PFSK-1 (cell line): ENCODE data around the gene BPIFB2.

ENCODE experiments used
- FOXP2 ChIP-seq: optimal IDR thresholded peaks from 2 replicates; pipeline ENCODE3; 2011; ENCODE audit warnings: borderline replicate concordance, control low read depth, inconsistent platforms; ENCODE audit not compliant: insufficient read depth; ENCODE audit errors: extremely low read length, extremely low read depth
- POLR2AphosphoS5 ChIP-seq: IDR thresholded peaks from 2 replicates; pipeline ENCODE4 v1.6.1; 2012; ENCODE audit warnings: low read depth, mild to moderate bottlenecking, control low read depth, low read length, moderate library complexity
- REST ChIP-seq, 2 experiments: IDR thresholded peaks; 2 replicates each; pipeline versions ENCODE4 v1.6.1 to v1.8.0; 2011 to 2012; ENCODE audit warnings: low read depth in 2 of 2, low read length in 2 of 2, control low read depth in 1 of 2, inconsistent platforms in 1 of 2, mild to moderate bottlenecking in 1 of 2, moderate library complexity in 1 of 2; ENCODE audit not compliant: insufficient read depth in 1 of 2
- SIN3A ChIP-seq: IDR thresholded peaks from 2 replicates; pipeline ENCODE4 v1.6.1; 2012; ENCODE audit warnings: mild to moderate bottlenecking, low read length, moderate library complexity, borderline replicate concordance; ENCODE audit not compliant: insufficient read depth
- TAF1 ChIP-seq: IDR thresholded peaks from 2 replicates; pipeline ENCODE4 v1.6.1; 2012; ENCODE audit warnings: low read length, control low read depth, borderline replicate concordance; ENCODE audit not compliant: insufficient read depth

Gene BPIFB2

GRCh38 chr20:32986331-32986966 is 21.1 kb upstream of the BPIFB2 start:
- TF ChIP-seq FOXP2 (no peak), REST (IDR thresholded peaks at IDR 0.05; ENCODE audit: insufficient read depth in 1 of 2, low read depth in 2 of 2, low read length in 2 of 2) (no peak), POLR2AphosphoS5 (no peak), TAF1 (no peak), SIN3A (no peak)

- TF ChIP-seq TAF1, result no peak
Observed at GRCh38 chr20:32987044-32987825, 20.3 kb upstream of the BPIFB2 start.

GRCh38 chr20:32988008-32988407 is 19.5 kb upstream of the BPIFB2 start:
- TF ChIP-seq POLR2AphosphoS5 (no peak), TAF1 (no peak), SIN3A (no peak), FOXP2 (no peak), REST (IDR thresholded peaks at IDR 0.05; ENCODE audit: insufficient read depth in 1 of 2, low read depth in 2 of 2, low read length in 2 of 2) (no peak)

- TF ChIP-seq REST (IDR thresholded peaks at IDR 0.05; ENCODE audit: insufficient read depth in 1 of 2, low read depth in 2 of 2, low read length in 2 of 2), result no peak
- TF ChIP-seq TAF1, result no peak
- TF ChIP-seq FOXP2, result no peak
- no peak for TF ChIP-seq SIN3A
- no peak for TF ChIP-seq POLR2AphosphoS5
Observed at GRCh38 chr20:32989507-32990283, 17.8 kb upstream of the BPIFB2 start.

GRCh38 chr20:32990426-32990825 is 17.1 kb upstream of the BPIFB2 start:
- TF ChIP-seq FOXP2 (no peak), TAF1 (no peak), REST (IDR thresholded peaks at IDR 0.05; ENCODE audit: insufficient read depth in 1 of 2, low read depth in 2 of 2, low read length in 2 of 2) (no peak), SIN3A (no peak), POLR2AphosphoS5 (no peak)
